Keratinocyte (primary cell): ENCODE data around the gene TMEM37. TPM values are rescaled to one million over a fixed set of nuclear protein-coding genes. Genes with fewer than 3 reads are reported as not detected.

Source experiments
- DNase-seq: peaks from one replicate; pipeline ENCODE4 v3.0.0-alpha.2; 2011; ENCODE audit warnings: low read depth, missing footprints, low spot score
- FAIRE-seq: peaks from 2 replicates; lab custom pipeline; 2011; peaks lifted over from hg19 to GRCh38; lab: Jason Lieb, UNC
- H2AFZ ChIP-seq: 2 replicates; pipeline ENCODE4 v1.6.0; 2012; ENCODE audit warnings: low read length, control low read depth, inconsistent platforms; ENCODE audit not compliant: control insufficient read depth
- H3K27ac ChIP-seq: 2 replicates; pipeline ENCODE4 v1.5.1; 2011; ENCODE audit warnings: low read length; ENCODE audit not compliant: control insufficient read depth, insufficient read depth
- H3K27me3 ChIP-seq: 3 replicates; pipeline ENCODE4 v1.6.0; 2011; ENCODE audit warnings: low read length; ENCODE audit not compliant: control insufficient read depth, insufficient read depth; ENCODE audit errors: extremely low read depth
- H3K36me3 ChIP-seq, 2 experiments: 2 replicates in 1 of 2; 3 replicates in 1 of 2; pipeline ENCODE4 v1.5.1; 2011; ENCODE audit warnings: low read length in 2 of 2, mild to moderate bottlenecking in 1 of 2; ENCODE audit not compliant: control insufficient read depth in 2 of 2, insufficient read depth in 2 of 2; ENCODE audit errors: extremely low read depth in 1 of 2
- H3K4me1 ChIP-seq: 3 replicates; pipeline ENCODE4 v1.5.1; 2011; ENCODE audit warnings: low read length; ENCODE audit not compliant: control insufficient read depth, insufficient read depth; ENCODE audit errors: extremely low read depth
- H3K4me2 ChIP-seq: 3 replicates; pipeline ENCODE4 v1.6.0; 2011; ENCODE audit warnings: low read depth, low read length; ENCODE audit not compliant: control insufficient read depth, insufficient read depth; ENCODE audit errors: extremely low read depth
- H3K4me3 ChIP-seq, 3 experiments: fragments of 200-600 bp in 1 of 3; sonication (generic) in 1 of 3; 2 replicates in 2 of 3; 3 replicates in 1 of 3; pipeline ENCODE4 v1.5.1; 2011 to 2016; ENCODE audit warnings: low read length in 3 of 3, mild to moderate bottlenecking in 3 of 3, control low read depth in 2 of 3, inconsistent platforms in 1 of 3, low read depth in 1 of 3, mixed read lengths in 1 of 3, mixed run types in 1 of 3, moderate library complexity in 1 of 3; ENCODE audit not compliant: control insufficient read depth in 2 of 3, insufficient read depth in 2 of 3; ENCODE audit errors: extremely low read depth in 1 of 3
- H3K79me2 ChIP-seq: 2 replicates; pipeline ENCODE4 v1.6.0; 2012; ENCODE audit warnings: low read length; ENCODE audit not compliant: control insufficient read depth, insufficient read depth
- H3K9ac ChIP-seq: 3 replicates; pipeline ENCODE4 v1.6.0; 2011; ENCODE audit warnings: low read length; ENCODE audit not compliant: control insufficient read depth, insufficient read depth; ENCODE audit errors: extremely low read depth
- H3K9me1 ChIP-seq: 3 replicates; pipeline ENCODE4 v1.6.0; 2011; ENCODE audit warnings: low read length; ENCODE audit not compliant: control insufficient read depth, insufficient read depth; ENCODE audit errors: extremely low read depth
- H3K9me3 ChIP-seq: 2 replicates; pipeline ENCODE4 v1.5.1; 2012; ENCODE audit warnings: low read depth, low read length; ENCODE audit not compliant: control insufficient read depth
- H4K20me1 ChIP-seq: 3 replicates; pipeline ENCODE4 v1.6.0; 2011; ENCODE audit warnings: low read length; ENCODE audit not compliant: control insufficient read depth, insufficient read depth; ENCODE audit errors: extremely low read depth
- EZH2 ChIP-seq: IDR thresholded peaks from one replicate; pipeline ENCODE4 v1.6.1; 2012; ENCODE audit warnings: inconsistent platforms, mild to moderate bottlenecking, low read length, moderate library complexity
- dilution Hi-C: fragments of 300-500 bp; cut with MboI; formaldehyde crosslinking; loops from one replicate; pipeline ENCODE4 v1.7.0; 2020; ENCODE audit warnings: low sequenced_read_pairs; ENCODE audit not compliant: extremely low pct_ligation_motif_present
- polyA plus RNA-seq, 5 experiments: library from polyadenylated mRNA; depleted of rRNA in 3 of 5; stranded (reverse) in 3 of 5; stranded (forward) in 1 of 5; unstranded in 1 of 5; fragments of >200 nt; gene quantifications; 1 replicate in 1 of 5; 2 replicates in 3 of 5; 3 replicates in 1 of 5; pipeline versions ENCODE4 v1.2.1 to v1.2.3, GENCODE V29; 2011 to 2012; ENCODE audit warnings: missing spikeins in 2 of 5, low read depth in 1 of 5, low replicate concordance in 1 of 5
- TF ChIP-seq, protein P1 (sequence below), 3 experiments: IDR thresholded peaks in 1 of 3; conservative IDR thresholded peaks in 1 of 3; optimal IDR thresholded peaks in 1 of 3; 2 replicates in 2 of 3; 3 replicates in 1 of 3; pipeline versions ENCODE3 to v1.5.1; 2011; ENCODE audit warnings: low read length in 3 of 3, mild to moderate bottlenecking in 3 of 3, moderate library complexity in 2 of 3, control low read depth in 1 of 3, inconsistent platforms in 1 of 3; ENCODE audit not compliant: insufficient read depth in 2 of 3; ENCODE audit errors: extremely low read depth in 1 of 3

TMEM37 gene
- polyA plus RNA-seq, 1 donor (not counting 4 experiments of a cell fraction or from before 2014, with no cell fraction given) = 0.18 TPM

DNA sequence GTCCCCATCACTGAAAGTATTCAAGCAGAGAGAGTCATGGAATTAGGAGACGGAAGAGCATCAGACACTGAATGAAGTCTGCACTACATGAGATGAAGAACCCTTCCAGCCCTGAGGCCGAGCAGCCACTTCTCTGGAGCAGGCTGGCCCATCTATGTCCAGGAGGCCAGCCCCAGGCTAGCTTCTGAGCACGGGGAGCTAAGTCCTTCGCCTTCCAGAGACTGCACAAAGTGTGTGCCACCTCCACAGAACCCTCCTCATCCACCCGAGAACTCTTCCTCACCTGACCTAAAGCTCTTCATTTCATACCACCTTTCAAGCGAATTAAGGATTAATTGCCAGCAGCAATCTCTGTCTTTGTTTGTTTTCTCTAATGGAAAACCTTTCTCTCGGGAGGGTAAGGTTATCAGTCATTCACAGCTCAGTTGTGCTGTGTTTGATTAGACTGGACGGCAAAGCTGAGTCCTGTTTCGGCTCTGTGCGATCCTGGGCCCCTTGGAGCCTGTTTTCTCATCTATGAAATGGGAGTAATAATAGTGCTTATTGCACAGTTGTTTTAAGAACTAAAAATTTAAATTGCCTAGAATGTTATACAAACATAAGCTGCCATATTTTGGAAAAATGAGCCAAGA, 54.7 kb downstream of the TMEM37 start:
- Histone ChIP-seq H3K9me3 (no peaks in the 10 kb centered on the region), H3K9ac (no peak overlapping the region), H3K79me2 (no peaks in the 10 kb centered on the region), H3K36me3 (no peaks in the 10 kb centered on the region), H3K9me1 (no peaks in the 10 kb centered on the region), H2AFZ (no peak overlapping the region), H3K4me1 (peaks cover 5% of the 10 kb centered on the region), H3K4me2 (no peak overlapping the region), H4K20me1 (no peaks in the 10 kb centered on the region), H3K27ac (no peak overlapping the region), H3K4me3 (no peak overlapping the region), H3K27me3 (no peaks in the 10 kb centered on the region)
- no peak for FAIRE-seq
- no peak for DNase-seq
- no peak for TF ChIP-seq EZH2
- TF ChIP-seq, protein P1, sequence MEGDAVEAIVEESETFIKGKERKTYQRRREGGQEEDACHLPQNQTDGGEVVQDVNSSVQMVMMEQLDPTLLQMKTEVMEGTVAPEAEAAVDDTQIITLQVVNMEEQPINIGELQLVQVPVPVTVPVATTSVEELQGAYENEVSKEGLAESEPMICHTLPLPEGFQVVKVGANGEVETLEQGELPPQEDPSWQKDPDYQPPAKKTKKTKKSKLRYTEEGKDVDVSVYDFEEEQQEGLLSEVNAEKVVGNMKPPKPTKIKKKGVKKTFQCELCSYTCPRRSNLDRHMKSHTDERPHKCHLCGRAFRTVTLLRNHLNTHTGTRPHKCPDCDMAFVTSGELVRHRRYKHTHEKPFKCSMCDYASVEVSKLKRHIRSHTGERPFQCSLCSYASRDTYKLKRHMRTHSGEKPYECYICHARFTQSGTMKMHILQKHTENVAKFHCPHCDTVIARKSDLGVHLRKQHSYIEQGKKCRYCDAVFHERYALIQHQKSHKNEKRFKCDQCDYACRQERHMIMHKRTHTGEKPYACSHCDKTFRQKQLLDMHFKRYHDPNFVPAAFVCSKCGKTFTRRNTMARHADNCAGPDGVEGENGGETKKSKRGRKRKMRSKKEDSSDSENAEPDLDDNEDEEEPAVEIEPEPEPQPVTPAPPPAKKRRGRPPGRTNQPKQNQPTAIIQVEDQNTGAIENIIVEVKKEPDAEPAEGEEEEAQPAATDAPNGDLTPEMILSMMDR (optimal IDR thresholded peaks at IDR 0.05 in 1 of 3, IDR thresholded peaks at IDR 0.05 in 1 of 3, conservative IDR thresholded peaks at IDR 0.05 in 1 of 3; ENCODE audit: extremely low read depth in 1 of 3, insufficient read depth in 2 of 3, low read length in 3 of 3) = no peak
- dilution Hi-C loops = no loop called here

DNA sequence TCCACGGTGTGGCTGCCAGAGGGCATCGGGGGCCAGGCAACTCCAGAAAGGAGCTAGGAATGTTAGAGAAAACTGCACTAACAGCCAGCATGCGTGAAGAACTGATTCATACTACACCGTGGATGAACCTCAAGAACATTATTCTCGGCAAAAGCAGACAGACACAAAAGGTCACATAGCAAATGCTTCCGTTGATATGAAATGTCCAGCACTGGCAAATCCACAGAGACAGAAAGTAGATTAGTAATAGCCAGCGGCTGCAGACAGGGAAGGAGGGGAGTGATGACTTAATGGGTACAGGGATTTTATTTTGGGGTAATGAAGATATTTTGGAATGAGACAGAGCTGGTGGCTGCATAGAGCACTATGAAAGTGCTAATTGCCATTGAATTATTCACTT, 55.2 kb downstream of the TMEM37 start:
- no peaks in the 10 kb centered on the region for H3K27me3 ChIP-seq
- H2AFZ ChIP-seq = no peak overlapping the region
- H3K4me2 ChIP-seq = no peak overlapping the region
- H3K36me3 ChIP-seq = no peaks in the 10 kb centered on the region
- peaks cover 9% of the 10 kb centered on the region for H3K4me1 ChIP-seq
- dilution Hi-C loops = no loop called here
- H3K9me3 ChIP-seq = no peaks in the 10 kb centered on the region
- DNase-seq = no peak
- H3K27ac ChIP-seq = no peak overlapping the region
- no peak overlapping the region for H3K9ac ChIP-seq
- no peaks in the 10 kb centered on the region for H3K79me2 ChIP-seq
- TF ChIP-seq, protein P1 (optimal IDR thresholded peaks at IDR 0.05 in 1 of 3, IDR thresholded peaks at IDR 0.05 in 1 of 3, conservative IDR thresholded peaks at IDR 0.05 in 1 of 3; ENCODE audit: extremely low read depth in 1 of 3, insufficient read depth in 2 of 3, low read length in 3 of 3) = no peak
- TF ChIP-seq EZH2 = no peak
- FAIRE-seq = no peak
- no peaks in the 10 kb centered on the region for H3K9me1 ChIP-seq
- H4K20me1 ChIP-seq = no peaks in the 10 kb centered on the region
- H3K4me3 ChIP-seq = no peak overlapping the region
